Fibroblast of skin of left biceps (primary cell): ENCODE results near the gene ST6GAL2.

Experiments
- DNase-seq, 2 experiments: peaks; one replicate each; pipeline ENCODE4 v3.0.0-alpha.2; 2013; ENCODE audit warnings: low read depth in 2 of 2

ST6GAL2 gene

DNA sequence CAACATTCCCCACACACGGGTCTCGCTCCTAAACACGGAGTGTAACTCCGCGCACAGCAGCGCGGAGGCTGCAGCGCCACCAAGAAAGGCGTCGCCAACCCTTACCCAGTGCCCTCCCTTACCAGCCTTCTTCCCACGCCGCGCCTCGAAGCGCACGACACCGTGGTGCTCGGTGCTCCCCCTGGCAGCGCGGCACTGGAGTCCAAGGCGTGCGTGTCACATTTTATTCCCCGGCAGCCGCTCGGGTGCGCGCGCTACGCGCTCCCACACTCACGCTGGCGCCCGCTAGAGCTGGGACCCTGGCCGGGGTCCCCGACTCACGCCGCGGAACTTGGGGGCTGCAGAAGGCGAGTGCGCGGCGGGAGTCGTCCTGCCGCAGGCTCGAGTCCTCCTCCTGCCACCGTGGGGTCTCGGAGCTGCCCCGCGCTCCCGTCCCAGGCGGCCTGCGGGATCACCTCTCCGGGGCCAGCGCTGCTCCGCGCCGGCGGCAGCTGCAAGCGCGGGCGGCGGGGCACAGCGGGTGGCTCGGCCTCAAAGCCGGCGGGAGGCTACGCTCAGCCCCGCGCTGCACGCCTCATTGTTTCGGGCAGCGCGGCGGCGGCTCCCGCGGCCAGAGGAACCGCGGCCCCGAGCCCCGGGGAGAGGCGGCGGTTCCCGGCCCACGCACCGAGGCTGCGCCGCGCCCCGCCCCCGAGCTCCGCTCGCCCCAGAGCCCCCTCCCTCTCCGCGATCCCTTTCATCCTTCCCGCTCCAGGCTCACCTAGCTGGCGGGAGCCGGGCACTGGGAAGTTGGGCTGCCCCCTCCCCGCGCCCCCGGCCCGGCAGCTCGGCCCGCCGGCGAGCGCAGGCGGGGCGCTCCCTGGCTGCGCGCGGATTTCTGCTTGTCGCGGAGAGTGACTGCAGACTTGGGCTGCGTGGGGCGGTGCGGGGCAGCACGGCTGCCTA is at the start of gene ST6GAL2:
TSS of gene ST6GAL2 (minus strand) at position 197 of the 945 bp plus-strand sequence. CDS start 42,190 bp downstream, outside the sequence.
- DNase-seq: no peak

DNA sequence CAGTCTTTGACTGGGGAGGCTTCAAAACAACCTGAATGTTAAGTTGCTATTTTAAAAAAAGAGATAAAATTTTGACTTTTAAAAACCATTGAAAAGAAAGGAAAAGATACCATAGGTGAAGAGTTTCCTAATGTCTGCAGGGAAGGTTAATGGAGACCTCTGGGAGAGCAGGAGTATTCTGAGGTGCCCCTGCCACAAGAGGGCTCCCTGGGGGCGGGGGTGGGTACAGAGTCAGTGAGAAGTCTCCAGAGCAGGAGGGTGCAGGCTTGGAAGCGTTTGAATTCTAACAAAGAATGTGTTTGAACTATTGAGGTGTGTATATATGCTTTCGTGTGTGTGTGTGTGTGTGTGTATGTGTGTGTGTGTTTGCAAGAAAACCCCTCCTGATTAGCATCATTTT is 46.7 kb upstream of the ST6GAL2 start:
- no peak for DNase-seq

DNA sequence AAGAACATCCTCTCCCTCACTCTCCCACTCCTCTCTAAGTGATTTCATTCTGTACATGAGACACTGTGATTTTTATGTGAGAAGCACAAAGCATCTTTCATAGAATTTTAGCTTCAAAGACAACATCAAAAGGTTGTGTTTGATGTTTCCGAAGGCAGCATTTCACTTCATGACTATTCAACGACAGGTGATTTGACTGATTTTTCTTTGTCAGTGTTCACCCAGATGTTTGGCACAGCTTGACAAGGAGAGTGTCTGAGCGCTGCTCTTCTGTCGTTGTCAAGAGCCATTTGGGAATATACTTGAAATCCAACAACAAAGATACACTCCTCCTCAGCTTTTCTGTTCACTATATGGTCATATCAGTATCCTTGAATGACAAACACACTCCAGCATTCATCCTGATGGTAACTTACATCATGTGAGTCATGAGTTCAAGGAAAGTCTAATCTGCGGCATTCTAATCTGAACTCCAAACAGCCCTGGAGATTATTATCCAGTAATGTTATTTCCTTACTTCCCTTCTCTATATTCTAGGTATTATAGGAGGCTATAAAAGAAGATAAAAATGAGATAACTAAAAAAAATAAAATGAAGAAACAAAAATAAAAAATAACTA is 45.9 kb upstream of the ST6GAL2 start:
- no peak for DNase-seq

GRCh38 chr2:106921451-106921850 is 35.5 kb upstream of the ST6GAL2 start:
- no peak for DNase-seq

DNA sequence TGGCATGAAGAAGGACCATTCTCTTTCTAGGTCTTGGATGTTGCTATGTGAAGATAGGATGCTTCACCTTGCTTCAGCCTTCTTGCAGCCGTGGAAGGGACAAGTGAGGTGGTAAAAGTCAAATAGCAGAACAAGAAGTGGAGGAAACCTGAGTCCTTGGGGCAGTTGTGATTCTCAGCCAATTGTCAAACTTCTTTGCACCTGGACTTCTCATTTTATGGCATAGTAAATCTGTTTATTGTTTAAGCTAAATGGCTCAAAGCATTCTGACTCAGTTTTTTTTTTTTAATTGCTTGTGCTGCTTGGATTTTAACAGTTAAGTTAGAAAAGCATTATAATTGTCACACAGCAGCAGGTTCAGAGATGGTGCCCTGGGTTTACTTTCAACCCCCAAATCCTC is 33.0 kb upstream of the ST6GAL2 start:
- no peak for DNase-seq

- DNase-seq: no peak
Observed at GRCh38 chr2:106904242-106904641, 18.3 kb upstream of the ST6GAL2 start.

DNA sequence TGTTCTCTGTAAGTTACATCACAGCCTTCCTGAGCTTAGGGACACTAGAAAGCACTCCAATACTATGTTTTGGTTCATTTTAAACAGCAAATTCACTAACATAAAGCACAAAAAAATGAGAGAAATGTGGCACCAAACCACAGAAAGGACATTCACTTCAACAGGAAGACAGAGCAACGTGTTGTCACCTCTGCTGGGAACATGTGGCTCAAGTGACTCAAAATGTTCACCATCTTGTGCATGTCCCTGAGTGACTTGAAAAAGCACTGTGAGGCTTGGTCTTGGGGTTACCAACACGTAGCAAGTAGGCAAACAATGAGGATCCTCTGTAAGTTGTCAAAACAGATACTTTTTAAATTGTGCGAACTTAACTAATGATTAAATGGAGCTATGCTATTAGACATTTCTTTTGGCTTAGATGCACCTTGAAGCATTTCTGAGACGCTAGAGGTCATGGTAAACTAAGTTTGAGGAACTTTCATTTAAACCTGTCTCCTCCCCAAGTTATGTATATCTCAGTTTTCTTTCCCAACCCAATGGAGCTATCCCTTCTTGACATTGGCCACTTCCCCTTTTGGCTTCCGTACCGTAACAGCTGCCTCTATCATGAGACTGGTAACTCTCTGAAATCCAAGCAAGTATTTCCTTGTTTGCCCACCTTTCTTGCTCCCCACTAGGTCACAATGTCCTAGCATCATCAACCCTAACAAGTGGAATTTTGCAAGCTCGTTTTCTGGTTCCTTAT is 14.0 kb upstream of the ST6GAL2 start:
- no peak for DNase-seq

GRCh38 chr2:106894545-106894944 is 8.6 kb upstream of the ST6GAL2 start:
- no peak for DNase-seq

- DNase-seq: no peak
Observed at GRCh38 chr2:106892048-106892447, 6.1 kb upstream of the ST6GAL2 start.

DNA sequence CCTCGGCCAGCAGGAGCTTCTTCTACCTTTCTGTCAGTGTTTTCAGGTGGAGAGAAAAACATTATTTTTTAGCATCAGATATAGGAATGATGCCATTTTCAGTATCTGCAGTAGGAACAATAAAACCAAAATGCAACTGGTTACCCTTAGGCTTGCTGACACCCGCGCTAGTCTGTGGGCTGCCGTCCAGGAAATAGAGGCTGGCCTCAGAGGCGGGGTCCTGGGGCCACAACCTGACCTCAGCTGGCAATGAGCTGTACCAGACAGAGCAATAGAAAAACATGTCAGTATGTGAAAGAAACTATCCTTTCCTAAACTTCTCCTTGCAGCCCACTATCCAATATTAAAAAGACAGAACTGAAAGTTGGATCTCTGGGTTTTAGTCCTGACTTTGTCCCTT is 4.6 kb upstream of the ST6GAL2 start:
- DNase-seq: no peak

GRCh38 chr2:106886916-106887758 is 1.2 kb upstream of the ST6GAL2 start:
- no peak for DNase-seq

GRCh38 chr2:106885329-106885728 is 638 bp downstream of the ST6GAL2 start:
- DNase-seq: no peak

DNA sequence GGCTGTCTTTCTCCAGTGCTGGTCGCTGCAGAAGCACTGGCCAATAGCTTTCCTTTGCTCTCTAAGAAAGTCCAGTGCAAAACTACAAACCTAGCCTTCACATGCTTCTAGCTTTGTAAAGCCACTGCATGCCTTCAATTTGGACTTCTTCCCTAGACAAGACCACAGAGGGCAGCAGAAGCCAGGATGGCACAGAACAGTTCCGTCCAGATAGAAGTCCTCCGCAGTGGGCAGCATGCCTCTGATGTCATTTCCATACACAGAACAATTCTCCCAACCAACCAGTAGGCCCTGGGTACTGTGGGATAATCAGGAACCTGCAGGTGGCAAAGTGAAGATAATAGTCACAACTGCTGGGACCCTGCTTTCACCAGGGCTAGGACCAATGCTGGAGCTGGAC is 3.3 kb downstream of the ST6GAL2 start:
- DNase-seq: no peak

- DNase-seq: no peak
Observed at GRCh38 chr2:106878206-106878605, 7.8 kb downstream of the ST6GAL2 start.

GRCh38 chr2:106876699-106877098 is 9.3 kb downstream of the ST6GAL2 start:
- no peak for DNase-seq

GRCh38 chr2:106869512-106870275 is 16.3 kb downstream of the ST6GAL2 start:
- DNase-seq: no peak

GRCh38 chr2:106868275-106868674 is 17.7 kb downstream of the ST6GAL2 start:
- DNase-seq: no peak

DNA sequence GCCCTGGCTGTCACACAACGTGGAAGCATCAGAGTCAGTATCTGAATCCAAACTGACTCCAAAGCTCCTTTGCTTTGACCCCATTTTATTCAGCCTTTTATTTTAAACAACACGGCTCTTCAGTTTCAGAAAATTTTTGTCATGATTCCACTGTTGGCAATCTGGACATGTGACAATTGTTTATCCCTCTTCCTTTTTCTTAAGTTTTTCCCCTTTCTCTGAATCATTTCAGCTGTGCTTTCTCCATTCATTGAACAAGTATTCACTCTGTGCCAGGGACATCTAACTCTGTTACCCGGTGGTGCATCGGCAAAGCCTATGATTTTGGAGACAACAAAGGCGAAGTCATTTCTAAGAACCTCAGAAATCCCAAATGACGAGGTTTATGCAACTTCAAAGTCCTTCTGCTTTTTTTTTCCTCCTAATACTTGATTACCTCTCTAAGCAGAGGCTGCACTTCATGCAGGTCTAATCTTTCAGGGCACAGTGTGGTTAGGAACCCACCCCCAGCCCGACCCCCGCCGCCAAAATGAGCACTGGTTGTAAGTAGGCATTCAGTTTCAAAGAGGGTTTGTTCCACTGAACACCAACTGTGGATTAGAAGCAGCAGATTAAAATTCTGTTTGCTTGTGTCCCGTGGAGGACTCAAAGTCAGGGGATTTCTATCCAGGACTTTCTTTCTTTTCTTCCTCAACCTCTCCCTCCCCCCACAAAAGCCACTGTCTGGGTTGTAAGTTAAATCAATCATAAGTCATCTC is 18.6 kb downstream of the ST6GAL2 start:
- DNase-seq: no peak

DNA sequence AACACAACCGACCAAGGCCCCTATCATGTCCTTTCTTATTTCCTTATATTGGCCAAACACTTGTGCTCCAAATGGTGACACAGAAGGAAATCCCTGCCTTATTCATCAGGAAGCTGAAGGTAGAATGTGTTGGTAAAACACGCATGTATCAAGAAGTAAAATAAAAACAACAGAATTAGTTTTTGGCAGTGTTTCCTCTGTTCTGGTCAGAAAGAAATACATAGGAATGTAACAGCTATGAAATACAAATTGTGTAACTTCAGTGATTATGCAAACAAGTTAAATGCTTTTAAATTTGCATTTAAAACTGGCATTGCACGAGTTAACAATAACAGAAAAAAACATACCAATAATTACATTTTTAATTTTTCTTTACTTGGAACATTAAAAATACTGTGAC is 19.3 kb downstream of the ST6GAL2 start:
- no peak for DNase-seq

DNA sequence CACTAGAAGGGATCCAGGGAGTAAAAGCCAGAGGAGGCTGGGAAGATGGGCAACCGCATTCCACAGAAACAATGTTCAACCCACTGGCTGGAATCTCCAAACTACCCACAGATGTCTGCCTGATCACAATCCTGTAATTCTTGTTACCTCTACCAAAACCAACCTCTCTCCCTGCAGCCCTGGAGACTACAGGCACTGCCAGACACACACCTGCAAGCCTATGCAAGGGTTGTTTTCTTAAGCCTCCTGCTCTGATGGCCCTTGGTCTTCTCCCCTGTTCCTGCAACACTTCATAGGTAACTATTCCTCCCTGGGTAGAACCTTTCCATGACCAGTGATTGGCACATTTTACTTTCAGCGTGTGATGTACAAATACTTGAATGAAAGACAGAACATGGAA is 21.9 kb downstream of the ST6GAL2 start:
- DNase-seq: no peak
